HepG2 (cell line): ENCODE measurements around the gene SLC5A8. TPM values are rescaled to one million over a fixed set of nuclear protein-coding genes. Genes with fewer than 3 reads are reported as not detected.

Experiments
- ATAC-seq: fragments of 200-7000 bp; cut with Tn5 transposase; 3 replicates; pipeline ENCODE4 v1.9.1; 2020; ENCODE audit warnings: mild to moderate bottlenecking, moderate library complexity
- BruUV-seq: library from RNA; stranded (reverse); fragments of 400-500 nt; replicated peaks from 2 replicates; lab custom pipeline; 2021; lab: Mats Ljungman, UMichigan
- CTCF ChIA-PET: fragments of 300-600 bp; formaldehyde crosslinking; extraction: SDS; loops from one replicate; lab custom pipeline; 2021; ENCODE audit warnings: low total read pairs, inconsistent platforms, low intra/inter-chr PET ratio; lab: Yijun Ruan, JAX
- POLR2A ChIA-PET: fragments of 350-600 bp; sonication (Branson Sonifier 250); formaldehyde crosslinking; loops from one replicate; lab custom pipeline; 2020; ENCODE audit warnings: antibody characterized with exemption, inconsistent platforms; lab: Yijun Ruan, JAX
- DNase-seq: peaks from one replicate; pipeline ENCODE4 v3.0.0-alpha.2; 2015; ENCODE audit warnings: low spot score
- FAIRE-seq: peaks from 3 replicates; lab custom pipeline; 2011; peaks lifted over from hg19 to GRCh38; lab: Jason Lieb, UNC
- H2AFZ ChIP-seq: one replicate; pipeline ENCODE4 v1.6.1; 2011; ENCODE audit warnings: low read length, inconsistent platforms
- H3K27ac ChIP-seq: fragments of 300-600 bp; 3 replicates; pipeline ENCODE4 v1.8.0; 2011; ENCODE audit warnings: mixed run types, mild to moderate bottlenecking, mixed read lengths, low read length, inconsistent platforms; ENCODE audit not compliant: insufficient read depth; ENCODE audit errors: extremely low read length
- H3K27me3 ChIP-seq, 2 experiments: fragments of 200-600 bp in 1 of 2; 2 replicates in 1 of 2; 3 replicates in 1 of 2; pipeline versions ENCODE4 v1.6.0 to v1.8.0; 2011; ENCODE audit warnings: low read length in 2 of 2, mild to moderate bottlenecking in 2 of 2, moderate library complexity in 2 of 2, inconsistent platforms in 1 of 2; ENCODE audit not compliant: insufficient read depth in 2 of 2, control insufficient read depth in 1 of 2
- H3K36me3 ChIP-seq, 2 experiments: fragments of 200-600 bp in 1 of 2; replicated peaks in 1 of 2; 2 replicates in 1 of 2; 3 replicates in 1 of 2; pipeline versions ENCODE4 v1.5.1 to v1.8.0; 2011; ENCODE audit warnings: low read length in 2 of 2, inconsistent platforms in 1 of 2; ENCODE audit not compliant: insufficient read depth in 2 of 2, control insufficient read depth in 1 of 2
- H3K4me1 ChIP-seq: 2 replicates; pipeline ENCODE4 v1.5.1; 2012; ENCODE audit warnings: low read length, inconsistent platforms; ENCODE audit not compliant: insufficient read depth
- H3K4me2 ChIP-seq: 2 replicates; pipeline ENCODE4 v1.6.0; 2011; ENCODE audit warnings: low read depth, low read length, inconsistent platforms
- H3K4me3 ChIP-seq, 3 experiments: fragments of 200-600 bp in 1 of 3; sonication (generic), shearing (Covaris generic) in 1 of 3; replicated peaks in 1 of 3; 2 replicates each; pipeline ENCODE4 v1.5.1; 2011 to 2016; ENCODE audit warnings: low read length in 3 of 3, inconsistent platforms in 2 of 3, low read depth in 2 of 3, mild to moderate bottlenecking in 2 of 3, control low read depth in 1 of 3, mixed read lengths in 1 of 3; ENCODE audit not compliant: insufficient read depth in 1 of 3
- H3K79me2 ChIP-seq: one replicate; pipeline ENCODE4 v1.6.1; 2011; ENCODE audit warnings: low read length, inconsistent platforms; ENCODE audit not compliant: insufficient read depth
- H3K9ac ChIP-seq: 2 replicates; pipeline ENCODE4 v1.6.0; 2011; ENCODE audit warnings: mild to moderate bottlenecking, low read depth, low read length, inconsistent platforms; ENCODE audit not compliant: insufficient read depth
- H3K9me3 ChIP-seq: 2 replicates; pipeline ENCODE4 v1.5.1; 2012; ENCODE audit warnings: mild to moderate bottlenecking, low read length
- H4K20me1 ChIP-seq: 2 replicates; pipeline ENCODE4 v1.6.0; 2011; ENCODE audit warnings: inconsistent platforms, mild to moderate bottlenecking, low read length, moderate library complexity; ENCODE audit not compliant: insufficient read depth
- BRCA1 ChIP-seq: sonication (generic); formaldehyde crosslinking; IDR thresholded peaks from 2 replicates; pipeline ENCODE4 v1.4.0; 2020; ENCODE audit warnings: missing genetic modification reagents
- CHD2 ChIP-seq: IDR thresholded peaks from 2 replicates; pipeline ENCODE4 v1.6.1; 2011; ENCODE audit warnings: low read depth, low read length, improper control_type of control experiment
- EP300 ChIP-seq, 3 experiments: sonication (generic) in 1 of 3; formaldehyde crosslinking in 1 of 3; IDR thresholded peaks; 2 replicates each; pipeline versions ENCODE4 v1.5.1 to v1.6.1; 2011 to 2020; ENCODE audit warnings: low read depth in 2 of 3, low read length in 2 of 3, borderline replicate concordance in 1 of 3, improper control_type of control experiment in 1 of 3, mild to moderate bottlenecking in 1 of 3, missing genetic modification reagents in 1 of 3, moderate library complexity in 1 of 3
- GPN1 ChIP-seq: sonication (generic); formaldehyde crosslinking; IDR thresholded peaks from 2 replicates; pipeline ENCODE4 v1.5.1; 2020; ENCODE audit warnings: missing genetic modification reagents, borderline replicate concordance
- HOXA3 ChIP-seq: sonication (generic); formaldehyde crosslinking; IDR thresholded peaks from 2 replicates; pipeline ENCODE4 v1.5.0; 2020; ENCODE audit warnings: missing genetic modification reagents
- NBN ChIP-seq: fragments of 450-650 bp; conservative IDR thresholded peaks from 2 replicates; pipeline ENCODE4 v1.6.1; 2017
- SNAPC2 ChIP-seq: sonication (generic); formaldehyde crosslinking; IDR thresholded peaks from 2 replicates; pipeline ENCODE4 v1.8.1; 2022; ENCODE audit warnings: mild to moderate bottlenecking, missing genetic modification reagents
- TCF7L2 ChIP-seq: IDR thresholded peaks from 2 replicates; pipeline ENCODE4 v1.6.1; 2011; ENCODE audit warnings: mild to moderate bottlenecking, low read depth, low read length, moderate library complexity
- ZMYM3 ChIP-seq: sonication (generic); formaldehyde crosslinking; IDR thresholded peaks from 2 replicates; pipeline ENCODE4 v1.5.1; 2020; ENCODE audit warnings: mild to moderate bottlenecking, missing genetic modification reagents
- ZNF10 ChIP-seq: sonication (generic); formaldehyde crosslinking; IDR thresholded peaks from 2 replicates; pipeline ENCODE4 v1.4.0; 2020; ENCODE audit warnings: mild to moderate bottlenecking, low read depth, missing genetic modification reagents, borderline replicate concordance
- ZNF143 ChIP-seq: sonication (generic); formaldehyde crosslinking; IDR thresholded peaks from 2 replicates; pipeline ENCODE4 v1.4.0; 2020; ENCODE audit warnings: missing genetic modification reagents
- ZNF550 ChIP-seq: sonication (generic); formaldehyde crosslinking; IDR thresholded peaks from 2 replicates; pipeline ENCODE4 v1.4.0; 2020; ENCODE audit warnings: mild to moderate bottlenecking, missing genetic modification reagents, borderline replicate concordance
- ZNF572 ChIP-seq: sonication (generic); formaldehyde crosslinking; IDR thresholded peaks from 2 replicates; pipeline ENCODE4 v1.5.1; 2020; ENCODE audit warnings: mild to moderate bottlenecking, missing genetic modification reagents
- WGBS: methylation state at CpG from one replicate; pipeline ENCODE4 v1.1.6; 2017; ENCODE audit warnings: low lambda C conversion rate; 5-methylcytosine and 5-hydroxymethylcytosine counted together
- in situ Hi-C: cut with HindIII; loops from 2 replicates; pipeline ENCODE4 v1.10.0; 2017; ENCODE audit warnings: low pct_unique_long_range_greater_than_20kb; ENCODE audit not compliant: extremely low pct_ligation_motif_present
- intact Hi-C: fragments of 100-400 bp; cut with micrococcal nuclease; formaldehyde crosslinking; loops from one replicate; pipeline ENCODE4 v1.10.0; 2022; ENCODE audit not compliant: unreplicated experiment
- polyA plus RNA-seq, 8 experiments: library from polyadenylated mRNA; depleted of rRNA in 3 of 8; stranded (reverse) in 7 of 8; unstranded in 1 of 8; fragments of >200 nt; fragmentation: Illumina TruSeq in 4 of 8; extraction: Trizol in 4 of 8; gene quantifications; 2 replicates each; pipeline versions ENCODE4 v1.2.1 to v1.2.3, GENCODE V29; 2011 to 2016; ENCODE audit warnings: low read depth in 4 of 8, missing spikeins in 1 of 8, mixed read lengths in 1 of 8; ENCODE audit not compliant: insufficient read depth in 1 of 8
- total RNA-seq, 5 experiments: library from RNA; depleted of rRNA; stranded (reverse); fragments of >200 nt; fragmentation: Illumina TruSeq; extraction: Trizol; gene quantifications; 2 replicates each; pipeline ENCODE4 v1.2.3, GENCODE V29; 2016; ENCODE audit warnings: low read depth in 1 of 5
- TF ChIP-seq, protein P1 (sequence below): sonication (generic); formaldehyde crosslinking; IDR thresholded peaks from 2 replicates; pipeline ENCODE4 v1.4.0; 2020; ENCODE audit warnings: mild to moderate bottlenecking, missing genetic modification reagents
- TF ChIP-seq, protein P2 (sequence below): sonication (generic); formaldehyde crosslinking; IDR thresholded peaks from 2 replicates; pipeline ENCODE4 v1.5.1; 2020; ENCODE audit warnings: mild to moderate bottlenecking, missing genetic modification reagents
- TF ChIP-seq, protein P3 (sequence below): IDR thresholded peaks from 2 replicates; pipeline ENCODE4 v1.6.1; 2016; ENCODE audit warnings: mild to moderate bottlenecking
- TF ChIP-seq, protein P4 (sequence below): sonication (generic); formaldehyde crosslinking; conservative IDR thresholded peaks from 2 replicates; pipeline ENCODE4 v1.4.0; 2020; ENCODE audit warnings: missing genetic modification reagents

SLC5A8 gene
- total and polyA plus RNA-seq, 2 of the 13 experiments (the other 11 are each of a cell fraction or from before 2014, with no cell fraction given): not detected

DNA sequence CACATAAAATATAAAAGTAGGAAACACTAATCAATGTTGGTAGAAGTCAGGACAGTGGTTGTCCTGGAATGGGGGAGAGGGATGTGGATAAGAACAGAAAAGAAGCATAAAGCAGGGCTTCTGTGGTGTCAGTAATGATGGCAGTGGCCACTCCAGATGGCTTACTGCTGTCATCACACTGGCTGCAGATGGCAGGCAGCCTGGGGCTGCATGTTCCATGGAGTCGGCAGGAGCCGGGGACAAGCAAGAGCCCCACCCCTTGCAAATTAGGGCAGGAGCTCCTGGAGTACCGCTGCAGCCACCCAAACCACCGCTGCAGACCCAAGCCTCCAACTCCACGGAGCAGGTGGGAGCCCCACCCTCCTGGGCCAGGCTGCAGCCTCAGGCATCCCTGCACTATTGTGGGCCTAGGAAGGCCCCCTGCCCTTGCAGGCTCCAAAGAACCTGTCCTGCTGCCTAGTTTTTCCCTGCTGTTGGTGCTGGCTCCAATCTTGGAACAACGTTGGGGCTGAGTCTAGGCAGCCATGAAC, 28.8 kb upstream of the SLC5A8 start:
- Histone ChIP-seq H3K27me3 (peaks cover 0 to 7% of the 10 kb centered on the region in 2 experiments; a peak in 3 of 5 replicates), H3K36me3 (no peaks in the 10 kb centered on the region), H3K4me3 (no peak overlapping the region), H3K9me3 (no peaks in the 10 kb centered on the region), H3K79me2 (no peaks in the 10 kb centered on the region), H3K4me2 (no peak overlapping the region), H3K27ac (no peak overlapping the region), H2AFZ (no peak overlapping the region), H4K20me1 (no peaks in the 10 kb centered on the region), H3K9ac (no peak overlapping the region), H3K4me1 (no peaks in the 10 kb centered on the region)
- intact Hi-C loops (no loop called here), in situ Hi-C loops (no loop called here)
- DNase-seq (no peak), FAIRE-seq (no peak), ATAC-seq (no peak)
- WGBS: 44% methylated on average over 2 of the region's 6 CpGs
- ChIA-PET POLR2A (no interaction called here), CTCF (no interaction called here)
- no TSS peak for BruUV-seq
- TF ChIP-seq NBN: no peak
- TF ChIP-seq, protein P1, sequence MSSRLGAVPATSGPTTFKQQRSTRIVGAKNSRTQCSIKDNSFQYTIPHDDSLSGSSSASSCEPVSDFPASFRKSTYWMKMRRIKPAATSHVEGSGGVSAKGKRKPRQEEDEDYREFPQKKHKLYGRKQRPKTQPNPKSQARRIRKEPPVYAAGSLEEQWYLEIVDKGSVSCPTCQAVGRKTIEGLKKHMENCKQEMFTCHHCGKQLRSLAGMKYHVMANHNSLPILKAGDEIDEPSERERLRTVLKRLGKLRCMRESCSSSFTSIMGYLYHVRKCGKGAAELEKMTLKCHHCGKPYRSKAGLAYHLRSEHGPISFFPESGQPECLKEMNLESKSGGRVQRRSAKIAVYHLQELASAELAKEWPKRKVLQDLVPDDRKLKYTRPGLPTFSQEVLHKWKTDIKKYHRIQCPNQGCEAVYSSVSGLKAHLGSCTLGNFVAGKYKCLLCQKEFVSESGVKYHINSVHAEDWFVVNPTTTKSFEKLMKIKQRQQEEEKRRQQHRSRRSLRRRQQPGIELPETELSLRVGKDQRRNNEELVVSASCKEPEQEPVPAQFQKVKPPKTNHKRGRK (CRISPR knock-in tag): no peak
- TF ChIP-seq HOXA3 (CRISPR knock-in tag): no peak
- no peak for TF ChIP-seq ZNF10 (CRISPR knock-in tag)
- TF ChIP-seq ZMYM3: no peak
- TF ChIP-seq BRCA1: no peak
- TF ChIP-seq ZNF143: no peak
- no peak for TF ChIP-seq EP300 (IDR thresholded peaks at IDR 0.05; ENCODE audit: low read depth in 2 of 2, low read length in 2 of 2)
- no peak for TF ChIP-seq EP300 (CRISPR knock-in tag; IDR thresholded peaks at IDR 0.05; ENCODE audit: borderline replicate concordance)
- no peak for TF ChIP-seq ZNF550
- no peak for TF ChIP-seq TCF7L2
- TF ChIP-seq SNAPC2 (CRISPR knock-in tag): no peak
- TF ChIP-seq, protein P2, sequence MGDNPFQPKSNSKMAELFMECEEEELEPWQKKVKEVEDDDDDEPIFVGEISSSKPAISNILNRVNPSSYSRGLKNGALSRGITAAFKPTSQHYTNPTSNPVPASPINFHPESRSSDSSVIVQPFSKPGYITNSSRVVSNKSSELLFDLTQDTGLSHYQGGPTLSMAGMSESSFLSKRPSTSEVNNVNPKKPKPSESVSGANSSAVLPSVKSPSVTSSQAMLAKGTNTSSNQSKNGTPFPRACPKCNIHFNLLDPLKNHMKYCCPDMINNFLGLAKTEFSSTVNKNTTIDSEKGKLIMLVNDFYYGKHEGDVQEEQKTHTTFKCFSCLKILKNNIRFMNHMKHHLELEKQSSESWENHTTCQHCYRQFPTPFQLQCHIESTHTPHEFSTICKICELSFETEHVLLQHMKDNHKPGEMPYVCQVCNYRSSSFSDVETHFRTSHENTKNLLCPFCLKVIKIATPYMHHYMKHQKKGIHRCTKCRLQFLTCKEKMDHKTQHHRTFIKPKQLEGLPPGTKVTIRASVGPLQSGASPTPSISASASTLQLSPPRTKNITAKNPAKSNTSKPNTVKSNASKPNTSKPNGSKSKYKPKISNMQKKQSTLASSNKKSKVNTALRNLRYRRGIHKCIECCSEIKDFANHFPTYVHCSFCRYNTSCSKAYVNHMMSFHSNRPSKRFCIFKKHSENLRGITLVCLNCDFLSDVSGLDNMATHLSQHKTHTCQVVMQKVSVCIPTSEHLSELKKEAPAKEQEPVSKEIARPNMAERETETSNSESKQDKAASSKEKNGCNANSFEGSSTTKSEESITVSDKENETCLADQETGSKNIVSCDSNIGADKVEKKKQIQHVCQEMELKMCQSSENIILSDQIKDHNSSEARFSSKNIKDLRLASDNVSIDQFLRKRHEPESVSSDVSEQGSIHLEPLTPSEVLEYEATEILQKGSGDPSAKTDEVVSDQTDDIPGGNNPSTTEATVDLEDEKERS (CRISPR knock-in tag): no peak
- TF ChIP-seq, protein P3, sequence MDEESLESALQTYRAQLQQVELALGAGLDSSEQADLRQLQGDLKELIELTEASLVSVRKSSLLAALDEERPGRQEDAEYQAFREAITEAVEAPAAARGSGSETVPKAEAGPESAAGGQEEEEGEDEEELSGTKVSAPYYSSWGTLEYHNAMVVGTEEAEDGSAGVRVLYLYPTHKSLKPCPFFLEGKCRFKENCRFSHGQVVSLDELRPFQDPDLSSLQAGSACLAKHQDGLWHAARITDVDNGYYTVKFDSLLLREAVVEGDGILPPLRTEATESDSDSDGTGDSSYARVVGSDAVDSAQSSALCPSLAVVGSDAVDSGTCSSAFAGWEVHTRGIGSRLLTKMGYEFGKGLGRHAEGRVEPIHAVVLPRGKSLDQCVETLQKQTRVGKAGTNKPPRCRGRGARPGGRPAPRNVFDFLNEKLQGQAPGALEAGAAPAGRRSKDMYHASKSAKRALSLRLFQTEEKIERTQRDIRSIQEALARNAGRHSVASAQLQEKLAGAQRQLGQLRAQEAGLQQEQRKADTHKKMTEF: no peak
- TF ChIP-seq CHD2: no peak
- no peak for TF ChIP-seq GPN1 (CRISPR knock-in tag)
- TF ChIP-seq, protein P4, sequence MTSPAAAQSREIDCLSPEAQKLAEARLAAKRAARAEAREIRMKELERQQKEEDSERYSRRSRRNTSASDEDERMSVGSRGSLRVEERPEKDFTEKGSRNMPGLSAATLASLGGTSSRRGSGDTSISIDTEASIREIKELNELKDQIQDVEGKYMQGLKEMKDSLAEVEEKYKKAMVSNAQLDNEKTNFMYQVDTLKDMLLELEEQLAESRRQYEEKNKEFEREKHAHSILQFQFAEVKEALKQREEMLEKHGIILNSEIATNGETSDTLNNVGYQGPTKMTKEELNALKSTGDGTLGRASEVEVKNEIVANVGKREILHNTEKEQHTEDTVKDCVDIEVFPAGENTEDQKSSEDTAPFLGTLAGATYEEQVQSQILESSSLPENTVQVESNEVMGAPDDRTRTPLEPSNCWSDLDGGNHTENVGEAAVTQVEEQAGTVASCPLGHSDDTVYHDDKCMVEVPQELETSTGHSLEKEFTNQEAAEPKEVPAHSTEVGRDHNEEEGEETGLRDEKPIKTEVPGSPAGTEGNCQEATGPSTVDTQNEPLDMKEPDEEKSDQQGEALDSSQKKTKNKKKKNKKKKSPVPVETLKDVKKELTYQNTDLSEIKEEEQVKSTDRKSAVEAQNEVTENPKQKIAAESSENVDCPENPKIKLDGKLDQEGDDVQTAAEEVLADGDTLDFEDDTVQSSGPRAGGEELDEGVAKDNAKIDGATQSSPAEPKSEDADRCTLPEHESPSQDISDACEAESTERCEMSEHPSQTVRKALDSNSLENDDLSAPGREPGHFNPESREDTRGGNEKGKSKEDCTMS (CRISPR knock-in tag): no peak
- no peak for TF ChIP-seq ZNF572 (CRISPR knock-in tag)
